GM21619 (cell line): ENCODE results near the gene NUDT4.
"Not testable (repeated sequence)": the region's sequence is repeated elsewhere in the genome, so short reads cannot be mapped to it uniquely, and the experiment has no call there.

Experiments used
- ATAC-seq: cut with Tn5 transposase; IDR thresholded peaks from one replicate; pipeline ENCODE4 v1.9.1; 2021; ENCODE audit not compliant: unreplicated experiment

The NUDT4 gene

GRCh38 chr12:93365616-93366405, 11.9 kb upstream of the NUDT4 start:
- ATAC-seq: no peak

- no peak for ATAC-seq
Measured at GRCh38 chr12:93366422-93366821, 11.3 kb upstream of the NUDT4 start.

DNA sequence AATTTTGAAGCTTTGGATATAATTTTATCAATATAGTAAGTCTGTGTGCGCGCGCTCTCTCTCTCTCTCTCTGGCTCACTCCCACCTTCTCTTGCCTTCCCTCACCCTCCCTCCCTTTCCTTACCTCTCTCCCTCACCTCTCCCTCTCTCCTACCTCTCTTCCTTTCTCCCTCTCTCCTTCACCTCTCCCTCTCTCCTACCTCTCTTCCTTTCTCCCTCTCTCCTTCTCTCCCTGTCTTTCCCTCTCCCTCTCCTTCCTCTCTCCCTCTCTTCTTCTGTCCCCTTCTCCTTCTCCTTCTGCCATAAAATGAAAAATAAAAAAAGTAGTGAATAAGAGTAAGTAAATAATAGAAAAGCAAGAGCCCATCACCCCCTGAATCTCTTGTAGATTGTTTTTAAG, 9.0 kb upstream of the NUDT4 start:
- ATAC-seq: no peak

- no peak for ATAC-seq
Measured at GRCh38 chr12:93369505-93369904, 8.2 kb upstream of the NUDT4 start.

DNA sequence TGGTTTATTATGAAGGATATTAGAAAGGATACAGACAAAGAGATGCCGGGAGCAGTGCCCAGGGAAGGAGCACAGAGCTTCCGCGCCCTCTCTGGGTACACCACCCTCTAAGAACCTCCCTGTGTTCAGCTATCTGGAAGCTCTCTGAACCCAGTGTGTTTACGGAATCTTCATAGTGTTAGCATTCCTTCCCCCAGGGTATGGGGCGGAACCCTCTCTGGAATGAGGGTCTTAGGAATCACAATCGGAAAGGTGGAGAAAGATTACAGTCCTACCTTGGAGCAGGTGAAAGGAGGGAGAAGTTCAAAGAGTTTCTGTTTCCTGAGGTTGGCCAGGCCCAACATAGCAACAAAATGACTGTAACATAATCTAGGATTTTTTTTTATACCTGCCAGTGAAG, 6.8 kb upstream of the NUDT4 start:
- no peak for ATAC-seq

DNA sequence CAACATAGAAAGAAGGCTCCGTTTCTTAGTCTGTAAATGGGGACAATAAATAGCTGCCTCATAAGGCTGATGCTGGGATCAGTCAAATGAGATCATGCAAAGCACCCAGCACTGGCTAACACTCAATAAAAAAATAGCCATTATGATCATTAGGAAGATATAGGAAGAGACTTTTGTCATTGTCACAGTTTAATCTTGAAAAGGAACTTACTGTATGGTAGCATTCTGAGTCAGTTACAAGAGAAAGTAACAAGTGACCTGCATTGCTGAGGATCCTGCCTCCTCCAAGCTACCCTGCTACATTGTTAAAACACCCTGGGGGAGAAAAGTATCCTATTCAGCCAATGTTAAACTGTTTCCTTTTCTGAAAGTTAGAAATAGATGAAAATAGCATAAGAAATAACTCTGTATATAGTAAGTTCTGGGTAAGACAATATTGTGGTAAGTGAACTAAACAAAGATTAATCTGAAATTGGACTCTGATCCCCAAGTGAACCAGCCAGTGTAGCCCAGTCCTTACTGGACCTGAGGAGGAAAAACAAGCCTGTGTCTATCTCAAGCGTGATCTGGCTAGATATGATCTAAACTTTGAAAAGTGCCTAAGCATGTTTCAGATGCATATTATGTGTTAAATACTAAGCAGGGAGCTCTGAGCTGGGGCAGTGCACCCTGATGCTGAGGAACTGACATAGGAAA, 3.6 kb upstream of the NUDT4 start:
- ATAC-seq: no peak

DNA sequence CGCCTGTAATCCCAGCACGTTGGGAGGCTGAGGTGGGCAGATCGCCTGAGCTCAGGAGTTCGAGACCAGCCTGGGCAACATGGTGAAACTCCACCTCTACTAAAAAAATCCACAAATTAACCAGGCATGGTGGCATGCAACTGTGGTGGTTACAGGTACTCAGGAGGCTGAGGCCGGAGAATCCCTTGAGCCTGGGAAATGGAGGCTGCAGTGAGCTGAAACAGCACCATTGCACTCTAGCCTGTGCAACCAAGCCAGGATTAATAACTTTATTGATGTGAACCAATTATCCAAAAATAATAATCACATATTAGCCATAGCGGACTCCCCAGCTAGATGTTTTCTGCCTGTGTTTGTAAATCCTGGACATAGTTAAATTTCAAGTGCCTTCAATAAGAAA, 1.8 kb upstream of the NUDT4 start:
- ATAC-seq: no peak

- ATAC-seq: no peak
Measured at GRCh38 chr12:93376436-93377251, 1.1 kb upstream of the NUDT4 start.

DNA sequence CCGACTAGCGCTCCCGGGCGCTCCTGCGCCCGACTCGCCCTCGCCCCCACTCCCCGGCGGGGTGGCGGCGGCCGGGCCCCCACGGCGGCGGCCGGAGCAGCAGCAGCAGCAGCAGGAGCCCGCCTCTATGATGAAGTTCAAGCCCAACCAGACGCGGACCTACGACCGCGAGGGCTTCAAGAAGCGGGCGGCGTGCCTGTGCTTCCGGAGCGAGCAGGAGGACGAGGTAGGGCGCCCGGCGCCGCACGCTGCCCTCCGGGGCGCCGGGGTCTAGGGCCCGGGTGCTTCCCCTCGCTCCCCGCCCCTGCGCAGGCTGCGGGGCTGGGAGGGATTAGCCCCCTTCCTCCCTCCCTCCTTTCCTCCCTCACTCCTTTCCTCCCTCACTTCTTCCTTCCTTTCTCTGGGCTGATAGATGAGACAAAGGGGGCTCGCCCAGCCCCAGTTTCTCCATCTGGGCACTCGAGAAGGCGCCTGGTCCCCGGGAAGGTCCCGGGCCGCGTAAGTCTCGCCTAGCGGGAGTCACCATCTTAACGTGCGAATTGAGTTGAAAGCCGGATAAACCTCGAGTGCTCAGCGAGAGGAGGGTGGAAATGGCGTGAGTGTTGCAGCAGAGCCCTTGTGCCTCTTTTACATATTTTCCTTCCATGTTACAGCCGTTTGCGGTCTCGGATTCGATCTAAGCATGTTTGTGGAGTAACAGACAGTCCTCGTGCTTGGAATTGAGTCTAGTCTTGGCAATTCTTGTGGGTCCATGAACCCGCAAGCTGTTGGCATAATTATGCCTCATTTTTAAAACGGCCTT, 672 bp downstream of the NUDT4 start:
- ATAC-seq: peak; percentile 32

DNA sequence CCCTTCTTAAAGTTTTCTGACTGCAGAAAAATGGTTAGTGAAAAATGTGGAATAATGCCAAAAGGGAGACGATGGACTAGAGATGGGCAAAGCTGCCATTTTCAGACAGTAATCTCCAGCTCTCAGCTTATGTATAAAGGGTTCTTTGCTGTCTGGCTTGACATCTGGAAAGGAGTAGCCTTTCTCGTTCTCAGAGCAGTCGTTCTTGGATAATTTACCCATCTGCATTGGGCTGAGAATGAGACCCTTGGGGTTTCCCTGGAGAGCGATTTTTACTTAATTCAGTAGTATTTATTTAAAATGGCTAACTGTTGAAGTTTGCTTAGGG, 1.2 kb downstream of the NUDT4 start:
- ATAC-seq: no peak

DNA sequence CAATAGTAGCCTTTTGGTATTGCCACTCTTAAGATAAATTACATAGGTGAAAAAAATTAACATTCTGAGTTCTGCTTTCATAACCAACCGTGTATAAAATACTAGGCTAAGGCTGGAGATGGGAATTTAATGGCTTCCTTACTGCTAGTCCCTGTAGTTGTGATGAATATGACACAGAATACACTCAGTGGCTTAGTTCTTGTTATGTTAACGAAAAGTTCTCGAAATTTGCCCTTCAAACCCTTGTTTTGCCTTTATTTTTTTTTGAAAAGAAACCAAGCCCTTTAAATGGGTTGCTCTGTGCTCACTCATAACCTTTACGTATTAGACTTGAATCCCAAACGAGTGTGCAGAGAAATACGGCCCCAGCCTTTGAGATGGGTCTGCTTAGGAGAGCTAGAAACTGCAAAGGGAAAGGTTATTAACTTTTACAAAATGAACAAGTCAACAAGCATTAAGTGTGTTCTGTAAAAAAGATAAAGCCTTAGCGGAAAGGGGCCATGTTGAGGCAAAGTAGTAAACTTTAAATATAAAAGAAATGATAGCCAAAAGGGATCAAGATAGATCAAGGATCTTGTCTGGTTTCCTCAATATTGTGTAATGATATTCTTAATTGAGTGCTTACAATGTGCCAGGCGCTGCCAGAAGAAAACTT, 1.7 kb downstream of the NUDT4 start:
- ATAC-seq: no peak

- ATAC-seq: no peak
Measured at GRCh38 chr12:93379981-93380361, 2.2 kb downstream of the NUDT4 start.

- ATAC-seq: no peak
Measured at GRCh38 chr12:93380480-93381121, 2.9 kb downstream of the NUDT4 start.

GRCh38 chr12:93381161-93381975, 3.6 kb downstream of the NUDT4 start:
- ATAC-seq: no peak

- ATAC-seq: not testable (repeated sequence)
Measured at GRCh38 chr12:93381976-93382437, 4.3 kb downstream of the NUDT4 start.

- ATAC-seq: no peak
Measured at GRCh38 chr12:93387780-93388179, 10.1 kb downstream of the NUDT4 start.

DNA sequence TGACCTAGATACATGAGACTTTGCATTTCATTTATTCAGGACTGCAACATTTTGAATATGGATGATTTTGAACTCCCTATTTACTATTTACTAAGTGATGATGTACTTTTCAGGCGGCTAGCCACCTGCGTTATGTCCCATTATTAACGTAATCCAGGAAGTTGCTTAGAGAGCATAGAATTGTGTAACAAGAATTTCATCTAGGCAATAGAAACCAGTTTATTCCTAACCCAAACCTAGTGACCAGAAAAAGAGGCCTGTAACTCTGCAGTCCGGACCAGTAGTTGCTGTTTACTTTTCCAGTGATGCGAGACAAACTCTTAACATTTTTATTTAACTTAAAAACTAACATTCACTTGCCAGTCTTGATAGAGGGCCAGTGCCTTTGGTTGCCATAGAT, 12.3 kb downstream of the NUDT4 start:
- ATAC-seq: no peak

DNA sequence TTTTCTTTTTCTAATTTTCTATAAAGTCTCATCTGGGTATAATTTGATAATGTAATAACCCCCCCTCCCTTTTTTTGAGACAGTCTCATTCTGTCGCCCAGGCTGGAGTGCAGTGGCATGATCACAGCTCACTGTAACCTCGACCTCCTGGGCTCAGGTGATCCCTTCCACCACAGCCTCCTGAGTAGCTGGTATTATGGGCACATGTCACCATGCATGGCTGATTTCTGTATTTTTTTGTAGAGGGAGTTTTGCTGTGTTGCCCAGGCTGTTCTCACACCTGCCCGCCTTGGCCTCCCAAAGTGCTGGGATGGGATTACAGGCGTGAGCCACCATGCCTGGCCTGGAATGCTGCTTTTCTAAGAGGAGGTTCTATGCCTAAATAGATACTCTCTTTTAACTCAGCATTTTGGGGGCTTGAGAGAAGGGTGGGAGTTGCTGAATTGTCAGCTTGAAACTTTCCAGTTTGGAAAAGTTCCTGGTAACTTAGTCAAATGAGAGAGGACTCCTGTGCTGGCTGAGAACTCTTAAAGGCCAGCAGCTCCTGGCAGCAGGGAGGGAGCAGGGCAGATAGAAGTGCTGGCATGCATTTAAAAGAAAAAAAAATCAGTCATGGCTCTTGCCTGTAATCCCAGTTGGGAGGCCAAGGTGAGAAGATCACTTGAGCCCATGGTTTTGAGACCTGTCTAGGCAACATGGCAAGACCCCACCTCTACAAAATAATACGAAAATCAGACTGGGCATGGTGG, 13.0 kb downstream of the NUDT4 start:
- no peak for ATAC-seq
